ENCODE results near the gene KIAA1671.

GRCh38 chr22:24972369-24972768 is 19.9 kb downstream of the KIAA1671 start:
- TF ChIP-seq ADNP (CRISPR knock-in tag; IDR thresholded peaks at IDR 0.05) (no peak), RXRA (CRISPR knock-in tag; IDR thresholded peaks at IDR 0.05) (no peak), ZNF414 (CRISPR knock-in tag; IDR thresholded peaks at IDR 0.05) (no peak)
- TF ChIP-seq, protein P1, sequence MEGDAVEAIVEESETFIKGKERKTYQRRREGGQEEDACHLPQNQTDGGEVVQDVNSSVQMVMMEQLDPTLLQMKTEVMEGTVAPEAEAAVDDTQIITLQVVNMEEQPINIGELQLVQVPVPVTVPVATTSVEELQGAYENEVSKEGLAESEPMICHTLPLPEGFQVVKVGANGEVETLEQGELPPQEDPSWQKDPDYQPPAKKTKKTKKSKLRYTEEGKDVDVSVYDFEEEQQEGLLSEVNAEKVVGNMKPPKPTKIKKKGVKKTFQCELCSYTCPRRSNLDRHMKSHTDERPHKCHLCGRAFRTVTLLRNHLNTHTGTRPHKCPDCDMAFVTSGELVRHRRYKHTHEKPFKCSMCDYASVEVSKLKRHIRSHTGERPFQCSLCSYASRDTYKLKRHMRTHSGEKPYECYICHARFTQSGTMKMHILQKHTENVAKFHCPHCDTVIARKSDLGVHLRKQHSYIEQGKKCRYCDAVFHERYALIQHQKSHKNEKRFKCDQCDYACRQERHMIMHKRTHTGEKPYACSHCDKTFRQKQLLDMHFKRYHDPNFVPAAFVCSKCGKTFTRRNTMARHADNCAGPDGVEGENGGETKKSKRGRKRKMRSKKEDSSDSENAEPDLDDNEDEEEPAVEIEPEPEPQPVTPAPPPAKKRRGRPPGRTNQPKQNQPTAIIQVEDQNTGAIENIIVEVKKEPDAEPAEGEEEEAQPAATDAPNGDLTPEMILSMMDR (CRISPR knock-in tag; IDR thresholded peaks at IDR 0.05) = no peak
- TF ChIP-seq, protein P2, sequence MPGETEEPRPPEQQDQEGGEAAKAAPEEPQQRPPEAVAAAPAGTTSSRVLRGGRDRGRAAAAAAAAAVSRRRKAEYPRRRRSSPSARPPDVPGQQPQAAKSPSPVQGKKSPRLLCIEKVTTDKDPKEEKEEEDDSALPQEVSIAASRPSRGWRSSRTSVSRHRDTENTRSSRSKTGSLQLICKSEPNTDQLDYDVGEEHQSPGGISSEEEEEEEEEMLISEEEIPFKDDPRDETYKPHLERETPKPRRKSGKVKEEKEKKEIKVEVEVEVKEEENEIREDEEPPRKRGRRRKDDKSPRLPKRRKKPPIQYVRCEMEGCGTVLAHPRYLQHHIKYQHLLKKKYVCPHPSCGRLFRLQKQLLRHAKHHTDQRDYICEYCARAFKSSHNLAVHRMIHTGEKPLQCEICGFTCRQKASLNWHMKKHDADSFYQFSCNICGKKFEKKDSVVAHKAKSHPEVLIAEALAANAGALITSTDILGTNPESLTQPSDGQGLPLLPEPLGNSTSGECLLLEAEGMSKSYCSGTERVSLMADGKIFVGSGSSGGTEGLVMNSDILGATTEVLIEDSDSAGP (CRISPR knock-in tag; IDR thresholded peaks at IDR 0.05; ENCODE audit: borderline replicate concordance) = no peak
